Measurements from ENCODE around the gene GALNT8.

GALNT8 gene

GRCh38 chr12:4796694-4797482 lies 76.7 kb downstream of the GALNT8 start:
- no peak for DNase-seq (ENCODE audit: low spot score)

GRCh38 chr12:4800555-4800954 lies 80.4 kb downstream of the GALNT8 start:
- no peak for DNase-seq (ENCODE audit: low spot score)

- DNase-seq (ENCODE audit: low spot score) = no peak
Observed at GRCh38 chr12:4802841-4803240, 82.6 kb downstream of the GALNT8 start.

GRCh38 chr12:4806439-4807115 lies 86.4 kb downstream of the GALNT8 start:
- DNase-seq (ENCODE audit: low spot score) = no peak

- DNase-seq (ENCODE audit: low spot score) = no peak
Observed at GRCh38 chr12:4807116-4807783, 87.0 kb downstream of the GALNT8 start.

- no peak for DNase-seq (ENCODE audit: low spot score)
Observed at GRCh38 chr12:4807813-4808212, 87.6 kb downstream of the GALNT8 start.

GRCh38 chr12:4809013-4809448 lies 88.8 kb downstream of the GALNT8 start:
- DNase-seq (ENCODE audit: low spot score) = no peak

- no peak for DNase-seq (ENCODE audit: low spot score)
Observed at GRCh38 chr12:4809449-4810218, 89.4 kb downstream of the GALNT8 start.

GRCh38 chr12:4810219-4810671 lies 90.0 kb downstream of the GALNT8 start:
- DNase-seq (ENCODE audit: low spot score) = no peak

- no peak for DNase-seq (ENCODE audit: low spot score)
Observed at GRCh38 chr12:4812624-4813327, 92.6 kb downstream of the GALNT8 start.

GRCh38 chr12:4813741-4814140 lies 93.5 kb downstream of the GALNT8 start:
- no peak for DNase-seq (ENCODE audit: low spot score)

- no peak for DNase-seq (ENCODE audit: low spot score)
Observed at GRCh38 chr12:4814485-4814884, 94.3 kb downstream of the GALNT8 start.

GRCh38 chr12:4816744-4817525 lies 96.7 kb downstream of the GALNT8 start:
- no peak for DNase-seq (ENCODE audit: low spot score)

- DNase-seq (ENCODE audit: low spot score) = no peak
Observed at GRCh38 chr12:4817880-4818279, 97.7 kb downstream of the GALNT8 start.

- no peak for DNase-seq (ENCODE audit: low spot score)
Observed at GRCh38 chr12:4819654-4820053, 99.5 kb downstream of the GALNT8 start.

GRCh38 chr12:4820971-4821370 lies 100.8 kb downstream of the GALNT8 start:
- DNase-seq (ENCODE audit: low spot score) = no peak
